Measurements from ENCODE around the gene CCDC107.

- TF ChIP-seq, protein P1, sequence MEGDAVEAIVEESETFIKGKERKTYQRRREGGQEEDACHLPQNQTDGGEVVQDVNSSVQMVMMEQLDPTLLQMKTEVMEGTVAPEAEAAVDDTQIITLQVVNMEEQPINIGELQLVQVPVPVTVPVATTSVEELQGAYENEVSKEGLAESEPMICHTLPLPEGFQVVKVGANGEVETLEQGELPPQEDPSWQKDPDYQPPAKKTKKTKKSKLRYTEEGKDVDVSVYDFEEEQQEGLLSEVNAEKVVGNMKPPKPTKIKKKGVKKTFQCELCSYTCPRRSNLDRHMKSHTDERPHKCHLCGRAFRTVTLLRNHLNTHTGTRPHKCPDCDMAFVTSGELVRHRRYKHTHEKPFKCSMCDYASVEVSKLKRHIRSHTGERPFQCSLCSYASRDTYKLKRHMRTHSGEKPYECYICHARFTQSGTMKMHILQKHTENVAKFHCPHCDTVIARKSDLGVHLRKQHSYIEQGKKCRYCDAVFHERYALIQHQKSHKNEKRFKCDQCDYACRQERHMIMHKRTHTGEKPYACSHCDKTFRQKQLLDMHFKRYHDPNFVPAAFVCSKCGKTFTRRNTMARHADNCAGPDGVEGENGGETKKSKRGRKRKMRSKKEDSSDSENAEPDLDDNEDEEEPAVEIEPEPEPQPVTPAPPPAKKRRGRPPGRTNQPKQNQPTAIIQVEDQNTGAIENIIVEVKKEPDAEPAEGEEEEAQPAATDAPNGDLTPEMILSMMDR (IDR thresholded peaks at IDR 0.05; ENCODE audit: low read length), result no peak
- no peak for TF ChIP-seq EZH2 (IDR thresholded peaks at IDR 0.05; ENCODE audit: borderline replicate concordance, low read length)
These were observed 50.1 kb downstream of the CCDC107 start for GRCh38 chr9:35708146-35708545.

All from OCI-LY1 (cell line).